ENCODE results near the gene DCDC2.
"Not testable (repeated sequence)": the region's sequence is repeated elsewhere in the genome, so short reads cannot be mapped to it uniquely, and the experiment has no call there.

DCDC2 gene

GRCh38 chr6:24357336-24358218 is at the start of gene DCDC2:
DCDC2 (minus strand) TSS chr6:24358059; CDS start chr6:24357750, 309 bp downstream.
- DNase-seq (ENCODE audit: low read depth in 2 of 3, low spot score in 1 of 3): peak in 2 of 3 donors; percentile 0 to 5

- no peak for DNase-seq (ENCODE audit: low read depth in 2 of 3, low spot score in 1 of 3)
Observed at GRCh38 chr6:24405262-24405661, 47.4 kb upstream of the DCDC2 start.

GRCh38 chr6:24403501-24403824 is 45.6 kb upstream of the DCDC2 start:
- no peak for DNase-seq (ENCODE audit: low read depth in 2 of 3, low spot score in 1 of 3)

GRCh38 chr6:24402697-24403500 is 45.0 kb upstream of the DCDC2 start, which contains the start of gene MRS2:
MRS2 (plus strand) TSS chr6:24402936; CDS start chr6:24403047, 111 bp downstream.
- DNase-seq (ENCODE audit: low read depth in 2 of 3, low spot score in 1 of 3): peak; percentile 50 to 75 (median 56)

- no peak for DNase-seq (ENCODE audit: low read depth in 2 of 3, low spot score in 1 of 3)
Observed at GRCh38 chr6:24401458-24401857, 43.6 kb upstream of the DCDC2 start.

GRCh38 chr6:24400045-24401039 is 42.5 kb upstream of the DCDC2 start:
- DNase-seq (ENCODE audit: low read depth in 2 of 3, low spot score in 1 of 3): not testable (repeated sequence)

- DNase-seq (ENCODE audit: low read depth in 2 of 3, low spot score in 1 of 3): no peak
Observed at GRCh38 chr6:24397631-24398030, 39.8 kb upstream of the DCDC2 start.

- no peak for DNase-seq (ENCODE audit: low read depth in 2 of 3, low spot score in 1 of 3)
Observed at GRCh38 chr6:24396824-24397223, 39.0 kb upstream of the DCDC2 start.

- DNase-seq (ENCODE audit: low read depth in 2 of 3, low spot score in 1 of 3): no peak
Observed at GRCh38 chr6:24394780-24395437, 37.0 kb upstream of the DCDC2 start.

GRCh38 chr6:24394061-24394779 is 36.4 kb upstream of the DCDC2 start:
- DNase-seq (ENCODE audit: low read depth in 2 of 3, low spot score in 1 of 3): no peak

GRCh38 chr6:24391756-24392405 is 34.0 kb upstream of the DCDC2 start:
- DNase-seq (ENCODE audit: low read depth in 2 of 3, low spot score in 1 of 3): no peak

- no peak for DNase-seq (ENCODE audit: low read depth in 2 of 3, low spot score in 1 of 3)
Observed at GRCh38 chr6:24391208-24391607, 33.3 kb upstream of the DCDC2 start.

- no peak for DNase-seq (ENCODE audit: low read depth in 2 of 3, low spot score in 1 of 3)
Observed at GRCh38 chr6:24387818-24388217, 30.0 kb upstream of the DCDC2 start.

GRCh38 chr6:24385536-24386269 is 27.8 kb upstream of the DCDC2 start:
- DNase-seq (ENCODE audit: low read depth in 2 of 3, low spot score in 1 of 3): no peak

GRCh38 chr6:24384369-24385130 is 26.7 kb upstream of the DCDC2 start:
- not testable (repeated sequence) for DNase-seq (ENCODE audit: low read depth in 2 of 3, low spot score in 1 of 3)

- not testable (repeated sequence) for DNase-seq (ENCODE audit: low read depth in 2 of 3, low spot score in 1 of 3)
Observed at GRCh38 chr6:24382891-24383494, 25.1 kb upstream of the DCDC2 start.

GRCh38 chr6:24382220-24382540 is 24.3 kb upstream of the DCDC2 start:
- no peak for DNase-seq (ENCODE audit: low read depth in 2 of 3, low spot score in 1 of 3)

Measured in stimulated activated CD4-positive, alpha-beta T cell treated with anti-CD3 and anti-CD28 coated beads, Interleukin-12 subunit alpha, Interleukin-12 subunit beta, amount 100 ng/mL, for 48 hours (primary cell).